NCI-H2196 (cell line): ENCODE data around the gene TEX35.

ENCODE experiments used
- DNase-seq: peaks from one replicate; lab custom pipeline; 2025; ENCODE audit not compliant: unreplicated experiment; lab: John Stamatoyannopoulos, UW

The TEX35 gene

GRCh38 chr1:178512566-178513277 lies at the start of gene TEX35:
TSS of gene TEX35 (plus strand) at chr1:178513109. CDS start at chr1:178513189, 80 bp downstream.
- DNase-seq: no peak

DNA sequence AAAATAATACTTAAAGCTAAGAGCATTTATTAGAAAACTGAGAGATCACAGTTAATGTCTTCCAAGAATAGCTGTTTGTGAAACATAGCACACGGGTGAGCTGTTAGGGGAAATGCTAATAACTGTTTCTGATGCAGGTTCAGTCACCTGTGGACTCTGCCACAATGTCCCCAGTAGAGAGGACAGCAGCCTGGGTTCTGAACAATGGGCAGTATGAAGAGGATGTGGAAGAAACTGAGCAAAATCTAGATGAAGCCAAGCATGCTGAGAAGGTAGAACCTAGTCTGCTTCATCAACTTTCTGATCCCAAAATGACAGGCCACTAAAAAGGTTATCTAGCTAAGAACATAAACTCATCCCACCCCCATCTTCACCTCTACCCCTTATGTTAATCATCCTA lies 48.8 kb upstream of the TEX35 start:
- DNase-seq: no peak

DNA sequence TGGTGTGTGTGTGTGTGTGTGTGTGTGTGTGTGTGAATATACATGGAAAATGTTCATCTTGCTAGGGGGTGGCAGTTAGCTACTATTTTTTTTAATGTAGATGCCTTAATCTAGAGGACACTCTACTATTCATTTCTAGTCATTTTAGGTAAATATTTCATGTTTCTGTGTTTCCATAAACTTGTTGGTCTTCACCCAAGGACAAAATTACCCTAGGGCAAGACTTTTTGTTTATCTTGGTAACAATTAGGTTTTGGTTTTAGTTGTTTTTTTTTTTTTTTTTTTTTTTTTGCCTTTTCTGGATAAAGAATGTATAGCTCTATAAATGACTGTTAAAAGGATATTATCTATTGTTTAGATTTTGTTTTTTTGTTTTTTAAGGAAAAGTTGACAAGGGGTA lies 48.3 kb upstream of the TEX35 start:
- no peak for DNase-seq

DNA sequence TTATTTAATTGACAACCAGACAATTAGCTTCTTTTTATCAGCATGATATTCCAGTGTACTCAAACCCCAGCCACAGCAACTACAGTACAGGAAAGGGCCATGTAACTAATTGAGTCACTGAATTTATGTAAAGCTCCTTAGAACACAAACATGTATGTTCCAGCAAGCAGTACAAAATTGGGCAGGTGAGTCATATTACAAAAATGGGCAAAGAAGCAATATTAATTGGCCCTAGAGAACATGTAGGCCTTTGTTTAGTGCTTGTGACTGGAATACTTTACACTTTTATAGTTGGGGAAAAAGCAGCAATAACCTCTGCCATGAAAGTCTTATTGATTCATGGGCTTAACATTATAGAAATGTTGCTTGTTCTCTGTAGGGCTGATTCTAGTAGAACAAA lies 47.9 kb upstream of the TEX35 start:
- no peak for DNase-seq

GRCh38 chr1:178467837-178468236 lies 45.1 kb upstream of the TEX35 start:
- no peak for DNase-seq

DNA sequence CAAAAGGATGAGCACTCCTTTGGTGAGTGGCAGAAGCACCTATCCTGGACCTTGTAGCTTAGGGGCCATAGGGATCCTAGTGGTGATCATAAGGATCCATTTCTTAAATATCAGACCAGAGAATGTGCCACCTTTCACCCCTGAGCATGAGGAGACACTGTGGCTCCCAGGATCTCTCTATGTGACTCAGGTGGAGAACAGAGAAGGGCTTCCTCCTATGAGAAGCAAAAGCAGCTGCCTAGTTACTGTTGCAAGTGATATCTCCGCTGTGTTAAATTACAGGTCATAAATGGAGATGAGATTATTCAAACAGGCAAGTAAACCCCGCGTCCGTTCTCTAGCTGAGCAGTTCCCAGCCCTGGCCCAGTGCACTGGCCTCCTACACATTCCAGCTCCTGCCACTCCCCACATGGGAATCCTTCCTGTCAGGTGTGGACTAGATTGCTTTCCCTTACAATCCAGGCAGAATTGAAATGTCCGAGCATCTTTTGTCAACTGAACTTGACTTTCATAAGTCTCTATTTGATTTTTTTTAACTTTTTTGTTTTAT lies 42.4 kb upstream of the TEX35 start:
- DNase-seq: no peak

DNA sequence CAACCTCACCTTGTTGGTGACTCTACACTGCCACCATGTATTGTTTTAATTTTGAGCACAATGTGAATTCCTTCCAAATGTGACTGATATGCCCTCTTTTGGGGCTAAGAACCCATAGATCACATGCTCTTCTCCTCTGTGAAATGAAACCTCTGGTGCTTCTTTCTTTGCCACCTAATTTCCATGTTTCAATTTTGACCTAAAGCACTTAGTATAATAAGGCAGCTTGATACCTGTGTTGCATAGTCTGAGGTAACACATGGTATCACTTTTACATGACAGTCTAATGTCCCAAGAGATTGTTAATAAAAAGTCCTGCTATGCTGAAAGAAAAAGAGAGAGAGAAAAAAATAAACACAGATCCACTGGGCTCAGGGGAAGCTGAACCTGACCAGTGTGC lies 40.4 kb upstream of the TEX35 start:
- DNase-seq: no peak

- DNase-seq: no peak
These were observed 35.5 kb upstream of the TEX35 start for GRCh38 chr1:178477373-178477772.

DNA sequence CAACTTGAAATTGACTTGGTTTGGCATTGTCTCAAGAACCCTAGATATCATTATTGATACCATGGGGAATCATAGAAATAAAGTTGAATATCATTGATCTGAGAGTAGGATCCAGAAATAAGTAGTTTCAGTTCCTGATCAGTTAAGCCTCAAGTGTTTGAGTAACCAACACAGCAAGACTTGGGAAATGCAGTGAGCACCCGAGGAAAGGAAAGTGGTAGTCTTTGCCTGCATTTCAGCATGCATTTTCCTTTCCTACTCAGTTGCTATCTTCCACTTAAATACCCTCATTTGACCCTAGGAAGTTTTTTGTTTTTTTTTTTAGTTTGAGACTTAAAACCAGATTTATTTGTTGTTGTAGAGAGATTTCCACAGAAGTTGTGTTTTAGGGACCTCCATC lies 35.1 kb upstream of the TEX35 start:
- DNase-seq: no peak

DNA sequence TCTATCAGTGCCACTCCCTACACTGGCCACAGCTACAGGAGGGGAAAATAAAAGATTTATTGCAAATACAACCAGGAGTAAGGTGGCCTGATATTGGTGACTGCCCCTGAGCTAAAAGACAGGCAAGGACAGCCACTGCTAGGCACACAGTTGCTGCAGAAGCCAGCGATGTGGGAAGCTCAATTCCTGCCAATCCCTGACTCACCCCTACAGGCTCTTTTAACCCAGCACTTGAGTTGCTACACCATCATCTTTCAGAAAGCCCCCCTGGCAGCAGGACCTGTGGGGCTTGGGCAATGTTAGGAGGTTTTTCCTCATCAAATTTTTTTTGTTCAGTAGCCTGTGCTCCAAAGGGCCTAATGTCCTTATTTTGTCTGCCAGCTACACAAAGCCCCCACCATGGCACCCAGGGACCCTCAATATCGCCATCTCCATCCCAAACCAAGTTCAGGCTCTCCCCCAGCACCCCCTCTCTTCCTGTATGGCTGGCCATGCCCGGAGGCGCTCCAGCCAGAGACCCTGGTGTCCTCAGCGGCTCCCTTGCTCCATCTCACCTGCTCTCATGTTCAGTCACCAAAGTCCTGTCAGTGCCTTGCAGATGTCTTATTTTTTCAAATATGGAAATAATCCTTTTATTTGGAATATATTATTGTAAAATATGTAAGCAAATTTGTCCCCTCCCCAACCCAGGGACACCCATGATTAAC lies 29.5 kb upstream of the TEX35 start:
- no peak for DNase-seq

GRCh38 chr1:178484698-178485225 lies 28.1 kb upstream of the TEX35 start:
- DNase-seq: no peak

GRCh38 chr1:178485541-178485981 lies 27.3 kb upstream of the TEX35 start:
- no peak for DNase-seq

GRCh38 chr1:178486100-178487069 lies 26.5 kb upstream of the TEX35 start:
- DNase-seq: no peak

- no peak for DNase-seq
These were observed 25.8 kb upstream of the TEX35 start for GRCh38 chr1:178487070-178487615.

DNA sequence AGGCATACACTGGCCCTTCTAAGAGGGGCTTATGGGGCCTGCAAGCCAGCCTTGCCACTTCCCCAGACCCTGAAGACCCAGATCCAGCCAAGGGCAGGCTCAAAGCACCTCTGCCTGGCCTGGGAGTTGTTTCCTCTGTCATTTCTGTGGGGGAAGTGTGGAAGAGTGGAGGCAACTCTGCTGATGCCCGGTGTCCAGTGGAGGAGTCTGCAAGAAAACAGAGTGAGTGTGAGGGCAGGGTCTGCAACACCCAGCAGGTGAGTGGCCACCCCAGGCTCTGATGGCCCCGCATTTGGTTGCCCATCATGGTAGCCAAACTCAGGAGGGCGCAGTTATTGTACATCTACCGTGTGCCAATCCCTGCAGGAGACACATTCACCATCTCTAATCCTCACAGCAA lies 24.5 kb upstream of the TEX35 start:
- DNase-seq: no peak

GRCh38 chr1:178489399-178489798 lies 23.5 kb upstream of the TEX35 start:
- DNase-seq: no peak

GRCh38 chr1:178490136-178490535 lies 22.8 kb upstream of the TEX35 start:
- no peak for DNase-seq

GRCh38 chr1:178490967-178491366 lies 21.9 kb upstream of the TEX35 start:
- DNase-seq: no peak

DNA sequence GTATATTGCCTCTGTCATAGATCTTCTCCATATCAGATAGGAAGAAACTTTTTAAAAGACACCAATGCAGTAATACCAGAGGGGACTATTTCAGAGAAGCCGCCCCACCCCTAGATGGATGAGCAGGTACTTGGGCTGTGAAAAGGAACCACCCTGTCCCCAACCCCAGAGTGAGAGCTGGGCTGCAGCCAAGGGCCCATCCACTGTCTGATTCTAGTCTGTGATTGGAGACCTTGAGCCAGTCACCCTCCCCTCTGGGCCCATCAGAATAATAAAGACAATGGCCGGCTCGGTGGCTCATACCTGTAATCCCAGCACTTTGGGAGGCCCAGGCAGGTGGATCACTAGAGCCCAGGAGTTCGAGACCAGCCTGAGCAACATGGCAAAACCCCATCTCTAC lies 21.2 kb upstream of the TEX35 start:
- DNase-seq: no peak

DNA sequence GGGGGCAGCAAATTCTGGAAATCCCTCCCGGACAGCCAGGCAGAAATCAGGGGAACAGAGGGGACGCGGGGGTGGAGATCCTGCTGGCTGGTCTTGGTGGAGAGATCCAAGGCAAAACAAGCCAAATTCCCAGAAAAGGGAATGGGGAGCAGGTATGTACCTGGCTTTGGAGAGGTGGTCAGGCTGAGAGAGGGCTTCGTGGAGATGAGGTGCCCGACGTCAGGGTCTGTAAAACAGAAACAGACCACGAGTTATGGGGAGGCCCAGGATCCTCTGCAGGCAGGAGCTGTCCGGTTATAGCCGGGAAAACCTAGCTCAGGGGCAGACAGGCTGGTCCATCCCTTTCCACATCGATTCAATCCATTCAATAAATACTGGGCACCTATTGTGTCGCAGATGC lies 20.6 kb upstream of the TEX35 start:
- no peak for DNase-seq

GRCh38 chr1:178493301-178493741 lies 19.6 kb upstream of the TEX35 start:
- DNase-seq: no peak
